H9 (cell line): Measurements from ENCODE around the gene NDUFAF2. TPM values are rescaled to one million over a fixed set of nuclear protein-coding genes. Genes with fewer than 3 reads are reported as not detected.

Experiments used
- DNase-seq: peaks from one replicate; pipeline ENCODE4 v3.0.0-alpha.2; 2017
- H2AFZ ChIP-seq: one replicate; pipeline ENCODE4 v1.6.1; 2013; ENCODE audit warnings: mild to moderate bottlenecking, low read length, control low read depth, moderate library complexity
- H2AK5ac ChIP-seq: 2 replicates; pipeline ENCODE4 v1.6.1; 2013; ENCODE audit warnings: low read length, control low read depth, mixed read lengths; ENCODE audit not compliant: insufficient read length
- H2BK120ac ChIP-seq: one replicate; pipeline ENCODE4 v1.6.1; 2013; ENCODE audit warnings: low read depth, mild to moderate bottlenecking, low read length, control low read depth, inconsistent platforms; ENCODE audit not compliant: poor library complexity, severe bottlenecking
- H2BK12ac ChIP-seq: 2 replicates; pipeline ENCODE4 v1.6.1; 2013; ENCODE audit warnings: low read length, control low read depth, mixed read lengths, low read depth; ENCODE audit not compliant: insufficient read length
- H2BK15ac ChIP-seq: 2 replicates; pipeline ENCODE4 v1.6.1; 2013; ENCODE audit warnings: low read depth, low read length, control low read depth
- H2BK20ac ChIP-seq: one replicate; pipeline ENCODE4 v1.6.1; 2013; ENCODE audit warnings: low read depth, mild to moderate bottlenecking, low read length, control low read depth, inconsistent platforms; ENCODE audit not compliant: poor library complexity, severe bottlenecking
- H2BK5ac ChIP-seq: 2 replicates; pipeline ENCODE4 v1.6.1; 2013; ENCODE audit warnings: low read length, control low read depth, mixed read lengths; ENCODE audit not compliant: insufficient read length
- H3K14ac ChIP-seq: 2 replicates; pipeline ENCODE4 v1.6.1; 2013; ENCODE audit warnings: low read length, control low read depth; ENCODE audit not compliant: insufficient read depth
- H3K18ac ChIP-seq: 2 replicates; pipeline ENCODE4 v1.6.1; 2013; ENCODE audit warnings: low read depth, mild to moderate bottlenecking, mixed read lengths, low read length, control low read depth; ENCODE audit not compliant: insufficient read length
- H3K23ac ChIP-seq: 2 replicates; pipeline ENCODE4 v1.6.1; 2013; ENCODE audit warnings: low read length, control low read depth, mixed read lengths, low read depth; ENCODE audit not compliant: insufficient read length
- H3K23me2 ChIP-seq: 2 replicates; pipeline ENCODE4 v1.6.1; 2013; ENCODE audit warnings: low read depth, mild to moderate bottlenecking, mixed read lengths, low read length, control low read depth; ENCODE audit not compliant: insufficient read length, poor library complexity, severe bottlenecking
- H3K27ac ChIP-seq: 2 replicates; pipeline ENCODE4 v1.5.1; 2013; ENCODE audit warnings: low read length, control low read depth, mixed read lengths, low read depth; ENCODE audit not compliant: insufficient read length
- H3K27me3 ChIP-seq: 2 replicates; pipeline ENCODE4 v1.6.1; 2013; ENCODE audit warnings: low read length, control low read depth, inconsistent platforms; ENCODE audit not compliant: insufficient read depth
- H3K4ac ChIP-seq: 2 replicates; pipeline ENCODE4 v1.6.1; 2013; ENCODE audit warnings: low read depth, mild to moderate bottlenecking, control low read depth, inconsistent platforms, low read length, moderate library complexity
- H3K4me1 ChIP-seq: 2 replicates; pipeline ENCODE4 v1.6.1; 2013; ENCODE audit warnings: low read length, control low read depth, inconsistent platforms; ENCODE audit not compliant: insufficient read depth
- H3K4me2 ChIP-seq: 2 replicates; pipeline ENCODE4 v1.6.1; 2013; ENCODE audit warnings: low read length, control low read depth, mixed read lengths; ENCODE audit not compliant: insufficient read length, insufficient read depth
- H3K56ac ChIP-seq: 2 replicates; pipeline ENCODE4 v1.6.1; 2013; ENCODE audit warnings: low read depth, mild to moderate bottlenecking, mixed read lengths, low read length, control low read depth; ENCODE audit not compliant: insufficient read length
- H3K79me1 ChIP-seq: 2 replicates; pipeline ENCODE4 v1.6.1; 2013; ENCODE audit warnings: low read depth, mild to moderate bottlenecking, moderate library complexity, low read length, control low read depth, inconsistent platforms; ENCODE audit not compliant: insufficient read depth, poor library complexity, severe bottlenecking
- H3K79me2 ChIP-seq: 2 replicates; pipeline ENCODE4 v1.6.1; 2013; ENCODE audit warnings: low read length, control low read depth, inconsistent platforms; ENCODE audit not compliant: insufficient read depth
- H3K9ac ChIP-seq: 2 replicates; pipeline ENCODE4 v1.6.1; 2013; ENCODE audit warnings: low read length, control low read depth, mixed read lengths; ENCODE audit not compliant: insufficient read length; ENCODE audit errors: extremely low read depth
- H3K9me3 ChIP-seq: one replicate; pipeline ENCODE4 v1.6.1; 2013; ENCODE audit warnings: low read depth, low read length, inconsistent platforms; ENCODE audit not compliant: control insufficient read depth
- H3T11ph ChIP-seq: one replicate; pipeline ENCODE4 v1.6.1; 2013; ENCODE audit warnings: mild to moderate bottlenecking, low read length, control low read depth, inconsistent platforms
- H4K20me1 ChIP-seq: one replicate; pipeline ENCODE4 v1.6.1; 2013; ENCODE audit not compliant: control insufficient read depth, insufficient read length, insufficient read depth
- H4K5ac ChIP-seq: 2 replicates; pipeline ENCODE4 v1.6.1; 2013; ENCODE audit warnings: low read depth, mild to moderate bottlenecking, mixed read lengths, low read length, control low read depth; ENCODE audit not compliant: insufficient read length
- H4K8ac ChIP-seq: replicated peaks from 2 replicates; pipeline ENCODE4 v1.6.1; 2013; ENCODE audit warnings: low read length, control low read depth, mixed read lengths, low read depth; ENCODE audit not compliant: insufficient read length
- H4K91ac ChIP-seq: 2 replicates; pipeline ENCODE4 v1.6.1; 2013; ENCODE audit warnings: low read depth, mild to moderate bottlenecking, moderate library complexity, mixed read lengths, low read length, control low read depth; ENCODE audit not compliant: insufficient read length
- H3K27ac Mint-ChIP-seq, 3 experiments: 2 replicates in 2 of 3; 3 replicates in 1 of 3; pipeline ENCODE4 v1.8.0; 2020 to 2021; ENCODE audit warnings: mixed read lengths in 3 of 3, mild to moderate bottlenecking in 1 of 3, moderate library complexity in 1 of 3
- H3K27me3 Mint-ChIP-seq: 2 replicates; pipeline ENCODE4 v1.8.0; 2021; ENCODE audit warnings: low read depth, mild to moderate bottlenecking, moderate library complexity, mixed read lengths
- H3K36me3 Mint-ChIP-seq, 3 experiments: 2 replicates in 2 of 3; 3 replicates in 1 of 3; pipeline ENCODE4 v1.8.0; 2020 to 2021; ENCODE audit warnings: low read depth in 3 of 3, mixed read lengths in 3 of 3; ENCODE audit not compliant: insufficient read depth in 1 of 3
- H3K4me1 Mint-ChIP-seq, 2 experiments: 2 replicates each; pipeline ENCODE4 v1.8.0; 2020; ENCODE audit warnings: mixed read lengths in 2 of 2
- H3K4me3 Mint-ChIP-seq, 2 experiments: 2 replicates in 1 of 2; 3 replicates in 1 of 2; pipeline ENCODE4 v1.8.0; 2020 to 2021; ENCODE audit warnings: mild to moderate bottlenecking in 2 of 2, mixed read lengths in 2 of 2, moderate library complexity in 1 of 2
- H3K9me3 Mint-ChIP-seq, 2 experiments: 2 replicates in 1 of 2; 3 replicates in 1 of 2; pipeline ENCODE4 v1.8.0; 2020; ENCODE audit warnings: mild to moderate bottlenecking in 2 of 2, mixed read lengths in 2 of 2, moderate library complexity in 1 of 2
- WGBS: extraction: QIAGEN DNeasy Blood & Tissue Kit; methylation state at CpG from one replicate; pipeline ENCODE4 v1.1.7; 2013; ENCODE audit warnings: missing lambda C conversion rate, low lambda C conversion rate, mixed read lengths; ENCODE audit not compliant: insufficient read length; ENCODE audit errors: extremely low coverage; 5-methylcytosine and 5-hydroxymethylcytosine counted together
- total RNA-seq: library from RNA; stranded (reverse); gene quantifications from 2 replicates; pipeline ENCODE4 v1.2.1, GENCODE V29; 2021
- TF ChIP-seq, protein P1 (sequence below): fragments of 200-600 bp; sonication (generic); conservative IDR thresholded peaks from 3 replicates; pipeline ENCODE4 v1.8.0; 2021; ENCODE audit warnings: antibody characterized with exemption, mild to moderate bottlenecking

Gene NDUFAF2
- total RNA-seq, 1 experiment from 2014 or later = 31.4 TPM

DNA sequence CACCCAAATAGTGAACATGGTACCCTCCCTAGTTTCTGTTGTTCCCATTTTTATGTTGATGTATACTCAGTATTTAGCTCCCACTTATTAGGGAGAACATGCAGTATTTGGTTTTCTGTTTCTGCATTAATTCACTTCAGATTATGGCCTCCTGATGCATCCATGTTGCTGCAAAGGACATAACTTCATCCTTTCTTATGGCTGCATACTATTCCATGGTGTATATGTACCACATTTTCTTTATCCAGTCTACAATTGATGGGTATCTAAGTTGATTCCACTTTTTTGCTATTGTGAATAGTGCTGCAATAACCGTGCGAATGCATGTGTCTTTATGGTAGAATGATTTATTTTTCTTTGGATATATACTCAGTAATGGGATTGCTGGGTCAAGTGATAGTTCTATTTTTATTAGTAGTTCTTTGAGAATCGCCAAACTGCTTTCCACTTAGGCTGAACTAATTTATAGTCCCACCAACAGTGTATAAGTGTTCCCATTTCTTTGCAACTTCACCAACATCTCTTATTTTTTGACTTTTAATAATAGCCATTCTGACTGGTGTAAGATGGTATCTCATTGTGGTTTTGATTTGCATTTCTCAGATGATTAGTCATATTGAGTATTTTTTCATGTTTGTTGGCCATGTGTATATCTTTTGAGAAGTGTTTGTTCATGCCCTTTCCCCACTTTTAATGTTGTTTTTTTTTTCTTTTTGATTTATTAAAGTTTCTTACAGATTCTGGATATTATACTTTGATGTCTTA, 137.7 kb downstream of the NDUFAF2 start:
- Histone ChIP-seq H3K79me2 (no peaks in the 10 kb centered on the region), H2BK20ac (no peak overlapping the region), H3K4me2 (no peak overlapping the region), H3K9ac (no peak overlapping the region), H2BK12ac (no peak overlapping the region), H3T11ph (no peak overlapping the region), H3K4me1 (no peaks in the 10 kb centered on the region), H3K27me3 (no peaks in the 10 kb centered on the region), H2BK5ac (no peak overlapping the region), H3K56ac (no peak overlapping the region), H3K23me2 (no peaks in the 10 kb centered on the region), H3K14ac (no peak overlapping the region), H2BK120ac (no peak overlapping the region), H4K5ac (no peak overlapping the region), H3K9me3 (no peaks in the 10 kb centered on the region), H3K23ac (no peak overlapping the region), H3K79me1 (no peaks in the 10 kb centered on the region), H3K4ac (no peak overlapping the region), H2BK15ac (no peak overlapping the region), H3K27ac (no peak overlapping the region), H4K20me1 (no peaks in the 10 kb centered on the region), H4K91ac (no peak overlapping the region), H2AFZ (no peak overlapping the region), H3K18ac (no peak overlapping the region), H4K8ac (no peak overlapping the region), H2AK5ac (no peak overlapping the region)
- H3K9me3 Mint-ChIP-seq = no peaks in the 10 kb centered on the region
- peaks cover 0 to 14% (median 4%) of the 10 kb centered on the region in 3 experiments; a peak in 3 of 7 replicates for H3K36me3 Mint-ChIP-seq
- no peak for DNase-seq
- H3K27me3 Mint-ChIP-seq = no peaks in the 10 kb centered on the region
- no peak overlapping the region for H3K27ac Mint-ChIP-seq
- no CpG with 5 or more reads among the region's 3 CpGs for WGBS
- no peak overlapping the region for H3K4me3 Mint-ChIP-seq
- TF ChIP-seq, protein P1, sequence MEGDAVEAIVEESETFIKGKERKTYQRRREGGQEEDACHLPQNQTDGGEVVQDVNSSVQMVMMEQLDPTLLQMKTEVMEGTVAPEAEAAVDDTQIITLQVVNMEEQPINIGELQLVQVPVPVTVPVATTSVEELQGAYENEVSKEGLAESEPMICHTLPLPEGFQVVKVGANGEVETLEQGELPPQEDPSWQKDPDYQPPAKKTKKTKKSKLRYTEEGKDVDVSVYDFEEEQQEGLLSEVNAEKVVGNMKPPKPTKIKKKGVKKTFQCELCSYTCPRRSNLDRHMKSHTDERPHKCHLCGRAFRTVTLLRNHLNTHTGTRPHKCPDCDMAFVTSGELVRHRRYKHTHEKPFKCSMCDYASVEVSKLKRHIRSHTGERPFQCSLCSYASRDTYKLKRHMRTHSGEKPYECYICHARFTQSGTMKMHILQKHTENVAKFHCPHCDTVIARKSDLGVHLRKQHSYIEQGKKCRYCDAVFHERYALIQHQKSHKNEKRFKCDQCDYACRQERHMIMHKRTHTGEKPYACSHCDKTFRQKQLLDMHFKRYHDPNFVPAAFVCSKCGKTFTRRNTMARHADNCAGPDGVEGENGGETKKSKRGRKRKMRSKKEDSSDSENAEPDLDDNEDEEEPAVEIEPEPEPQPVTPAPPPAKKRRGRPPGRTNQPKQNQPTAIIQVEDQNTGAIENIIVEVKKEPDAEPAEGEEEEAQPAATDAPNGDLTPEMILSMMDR = no peak
- no peaks in the 10 kb centered on the region for H3K4me1 Mint-ChIP-seq
